ENCODE measurements around the gene TSPEAR. TPM values are rescaled to one million over a fixed set of nuclear protein-coding genes. Genes with fewer than 3 reads are reported as not detected.
"Not testable (repeated sequence)": the region's sequence is repeated elsewhere in the genome, so short reads cannot be mapped to it uniquely, and the experiment has no call there.

Gene TSPEAR
- total RNA-seq, 2 donors from 2014 or later = 1.5 to 6.0 TPM

DNA sequence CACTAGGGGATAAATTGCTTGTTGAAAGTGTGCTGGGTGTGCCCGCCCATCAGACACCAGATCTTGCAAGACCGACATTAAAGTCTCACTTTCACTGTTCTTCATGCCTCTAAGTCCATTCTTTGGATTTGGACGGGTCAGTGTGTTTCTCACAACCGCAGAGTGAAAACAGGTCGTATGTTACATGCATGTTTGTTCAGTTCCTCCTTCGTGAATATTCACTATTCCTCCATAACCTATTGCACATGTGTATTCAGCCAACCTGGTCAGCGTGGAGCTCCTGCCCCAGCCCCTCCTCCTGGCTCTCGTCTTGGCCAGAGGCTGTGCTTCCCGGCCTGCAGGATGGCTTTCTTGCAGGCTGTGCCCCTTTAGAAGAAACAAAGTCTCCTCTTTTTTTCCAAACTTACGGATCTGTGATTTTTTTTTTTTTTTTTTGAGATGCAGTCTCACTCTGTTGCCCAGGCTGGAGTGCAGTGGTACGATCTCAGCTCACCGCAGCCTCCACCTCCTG is 116.9 kb downstream of the TSPEAR start:
- peaks cover 13% of the 10 kb centered on the region for H3K9me3 ChIP-seq (ENCODE audit: control insufficient read depth, low read length)
- H3K27ac ChIP-seq (ENCODE audit: low read depth, low read length) = no peak overlapping the region
- no peak overlapping the region for H3K9ac ChIP-seq (ENCODE audit: extremely low read depth, low read length, poor library complexity, severe bottlenecking)
- H3K27ac Mint-ChIP-seq = no peak overlapping the region
- no peak for DNase-seq
- no peaks in the 10 kb centered on the region for H3K36me3 ChIP-seq (ENCODE audit: control insufficient read depth, insufficient read depth, low read length)
- TF ChIP-seq, protein P1, sequence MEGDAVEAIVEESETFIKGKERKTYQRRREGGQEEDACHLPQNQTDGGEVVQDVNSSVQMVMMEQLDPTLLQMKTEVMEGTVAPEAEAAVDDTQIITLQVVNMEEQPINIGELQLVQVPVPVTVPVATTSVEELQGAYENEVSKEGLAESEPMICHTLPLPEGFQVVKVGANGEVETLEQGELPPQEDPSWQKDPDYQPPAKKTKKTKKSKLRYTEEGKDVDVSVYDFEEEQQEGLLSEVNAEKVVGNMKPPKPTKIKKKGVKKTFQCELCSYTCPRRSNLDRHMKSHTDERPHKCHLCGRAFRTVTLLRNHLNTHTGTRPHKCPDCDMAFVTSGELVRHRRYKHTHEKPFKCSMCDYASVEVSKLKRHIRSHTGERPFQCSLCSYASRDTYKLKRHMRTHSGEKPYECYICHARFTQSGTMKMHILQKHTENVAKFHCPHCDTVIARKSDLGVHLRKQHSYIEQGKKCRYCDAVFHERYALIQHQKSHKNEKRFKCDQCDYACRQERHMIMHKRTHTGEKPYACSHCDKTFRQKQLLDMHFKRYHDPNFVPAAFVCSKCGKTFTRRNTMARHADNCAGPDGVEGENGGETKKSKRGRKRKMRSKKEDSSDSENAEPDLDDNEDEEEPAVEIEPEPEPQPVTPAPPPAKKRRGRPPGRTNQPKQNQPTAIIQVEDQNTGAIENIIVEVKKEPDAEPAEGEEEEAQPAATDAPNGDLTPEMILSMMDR (conservative IDR thresholded peaks at IDR 0.05) = no peak
- no peaks in the 10 kb centered on the region for H3K27me3 Mint-ChIP-seq (ENCODE audit: insufficient read depth)
- H3K27me3 ChIP-seq (ENCODE audit: control insufficient read depth, insufficient read depth, low read length, poor library complexity, severe bottlenecking) = no peaks in the 10 kb centered on the region
- no peak overlapping the region for H3K4me3 ChIP-seq (ENCODE audit: low read length)
- peaks cover 13% of the 10 kb centered on the region for H3K4me1 Mint-ChIP-seq
- H3K36me3 Mint-ChIP-seq (ENCODE audit: low read depth) = no peaks in the 10 kb centered on the region
- 84 to 86% methylated on average over 7 to 12 of the region's 12 CpGs for WGBS, 2 experiments (ENCODE audit: insufficient coverage in 1 of 2, insufficient read length in 1 of 2)
- H3K4me1 ChIP-seq (ENCODE audit: control insufficient read depth, insufficient read depth, low read length) = no peaks in the 10 kb centered on the region
- no peak overlapping the region for H3K4me3 Mint-ChIP-seq
- no peaks in the 10 kb centered on the region for H3K9me3 Mint-ChIP-seq

DNA sequence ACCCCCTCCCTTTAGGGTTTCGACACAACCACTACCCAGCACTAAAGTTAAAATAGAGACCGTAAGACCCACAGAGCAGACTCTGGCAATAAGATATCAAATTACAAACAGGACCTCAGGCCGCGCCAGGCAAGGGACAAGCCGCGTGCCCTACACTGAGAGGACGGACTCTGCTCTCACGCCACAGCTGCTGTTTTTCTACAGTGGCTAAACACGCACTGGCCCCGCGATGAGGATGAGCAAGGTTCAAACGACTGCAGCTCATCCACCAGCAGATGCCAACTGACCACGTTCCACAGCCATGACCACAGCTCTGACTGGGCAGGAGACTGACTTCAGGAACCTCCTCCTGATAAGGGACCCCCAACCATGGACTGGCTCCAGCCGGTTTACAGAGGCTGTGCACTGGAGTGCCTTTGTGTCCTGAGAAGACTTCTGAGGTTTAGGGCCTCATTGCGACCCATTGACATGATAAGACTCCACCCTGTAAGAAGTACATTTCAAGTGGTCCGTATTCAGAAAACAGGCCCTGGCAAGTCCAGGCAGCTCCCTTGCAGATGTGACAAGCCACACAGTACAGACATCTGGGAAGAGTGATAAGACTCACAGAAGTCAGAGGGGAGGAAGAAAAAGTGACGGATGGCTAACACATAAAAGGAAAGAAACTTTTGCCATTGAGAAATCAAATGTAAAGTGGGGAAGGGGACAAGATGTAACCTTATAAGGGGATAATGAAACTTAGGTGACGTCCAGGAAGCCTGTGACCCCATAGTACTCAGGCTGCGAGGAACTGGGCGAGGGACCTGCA is 117.6 kb downstream of the TSPEAR start:
- H3K27ac ChIP-seq (ENCODE audit: low read depth, low read length) = no peak overlapping the region
- 84 to 90% methylated on average over 17 to 20 of the region's 20 CpGs for WGBS, 2 experiments (ENCODE audit: insufficient coverage in 1 of 2, insufficient read length in 1 of 2)
- Mint-ChIP-seq H3K27me3 (ENCODE audit: insufficient read depth) (no peaks in the 10 kb centered on the region), H3K9me3 (no peaks in the 10 kb centered on the region), H3K27ac (no peak overlapping the region), H3K4me3 (no peak overlapping the region), H3K36me3 (ENCODE audit: low read depth) (no peaks in the 10 kb centered on the region), H3K4me1 (peaks cover 13% of the 10 kb centered on the region)
- TF ChIP-seq, protein P1 (conservative IDR thresholded peaks at IDR 0.05) = no peak
- peaks cover 10% of the 10 kb centered on the region for H3K9me3 ChIP-seq (ENCODE audit: control insufficient read depth, low read length)
- no peak overlapping the region for H3K4me3 ChIP-seq (ENCODE audit: low read length)
- H3K27me3 ChIP-seq (ENCODE audit: control insufficient read depth, insufficient read depth, low read length, poor library complexity, severe bottlenecking) = no peaks in the 10 kb centered on the region
- DNase-seq = peak; percentile 58
- H3K9ac ChIP-seq (ENCODE audit: extremely low read depth, low read length, poor library complexity, severe bottlenecking) = no peak overlapping the region
- no peaks in the 10 kb centered on the region for H3K36me3 ChIP-seq (ENCODE audit: control insufficient read depth, insufficient read depth, low read length)
- H3K4me1 ChIP-seq (ENCODE audit: control insufficient read depth, insufficient read depth, low read length) = no peaks in the 10 kb centered on the region

DNA sequence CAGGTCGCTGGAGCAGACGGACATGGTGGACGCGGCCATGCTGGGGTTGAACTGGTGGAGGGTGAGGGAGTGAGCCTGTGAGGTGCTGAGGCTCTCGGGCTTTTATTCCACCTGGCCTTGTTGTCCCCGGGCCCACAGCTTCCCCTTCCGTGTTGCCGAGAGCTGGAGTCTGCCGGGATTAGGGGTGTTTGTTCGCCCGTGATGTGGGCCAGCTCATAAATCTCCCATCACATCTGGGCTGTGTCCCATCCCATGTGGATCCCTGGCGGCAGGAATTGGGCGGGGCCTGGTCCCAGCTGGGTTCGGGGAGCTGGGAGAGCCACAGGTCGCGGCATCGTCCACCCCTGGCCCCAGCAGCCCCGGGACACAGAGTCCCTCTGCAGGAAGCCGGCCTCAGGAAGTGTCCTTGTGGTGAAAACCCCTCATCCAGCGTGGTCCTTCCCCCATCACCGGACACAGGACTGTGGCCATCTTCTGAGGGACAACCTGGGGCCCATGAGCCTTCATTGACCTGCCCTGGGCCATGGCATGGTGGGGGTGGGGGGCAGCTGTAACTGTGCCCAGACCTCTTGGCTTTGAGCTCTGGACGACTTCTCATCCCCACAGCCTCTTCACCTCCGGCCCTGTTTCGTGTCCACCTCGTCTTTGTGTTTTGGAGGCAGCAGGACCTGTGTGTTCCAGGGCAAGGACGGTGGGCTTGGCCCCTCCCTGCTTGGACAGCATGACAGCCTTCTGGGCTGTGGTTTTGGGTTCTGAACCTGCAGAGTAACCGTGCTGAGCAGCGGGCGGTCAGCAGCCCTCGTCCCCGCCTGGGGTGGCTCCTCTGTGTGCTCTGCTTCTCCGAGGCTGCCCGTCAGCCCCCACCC is 118.7 kb downstream of the TSPEAR start, which contains the start of gene KRTAP10-6:
Gene KRTAP10-6, minus strand, starts transcription at position 60 of the 866 bp plus-strand sequence. Its CDS starts 21 bp downstream, at position 39.
- Histone ChIP-seq H3K4me1 (ENCODE audit: control insufficient read depth, insufficient read depth, low read length) (no peaks in the 10 kb centered on the region), H3K4me3 (ENCODE audit: low read length) (no peak within 1 kb of the TSS), H3K9ac (ENCODE audit: extremely low read depth, low read length, poor library complexity, severe bottlenecking) (no peak within 1 kb of the TSS), H3K27me3 (ENCODE audit: control insufficient read depth, insufficient read depth, low read length, poor library complexity, severe bottlenecking) (no peaks in the 10 kb centered on the region), H3K9me3 (ENCODE audit: control insufficient read depth, low read length) (no peaks in the 10 kb centered on the region), H3K27ac (ENCODE audit: low read depth, low read length) (no peak within 1 kb of the TSS), H3K36me3 (ENCODE audit: control insufficient read depth, insufficient read depth, low read length) (no peaks in the 10 kb centered on the region)
- Mint-ChIP-seq H3K36me3 (ENCODE audit: low read depth) (no peaks in the 10 kb centered on the region), H3K4me3 (no peak within 1 kb of the TSS), H3K9me3 (peaks cover 5% of the 10 kb centered on the region), H3K27ac (no peak within 1 kb of the TSS), H3K4me1 (peaks cover 9% of the 10 kb centered on the region), H3K27me3 (ENCODE audit: insufficient read depth) (no peaks in the 10 kb centered on the region)
- DNase-seq = peak; percentile 57
- TF ChIP-seq, protein P1 (conservative IDR thresholded peaks at IDR 0.05) = no peak
- WGBS, 2 experiments (ENCODE audit: insufficient coverage in 1 of 2, insufficient read length in 1 of 2) = 93% methylated on average over 19 to 33 of the region's 33 CpGs

DNA sequence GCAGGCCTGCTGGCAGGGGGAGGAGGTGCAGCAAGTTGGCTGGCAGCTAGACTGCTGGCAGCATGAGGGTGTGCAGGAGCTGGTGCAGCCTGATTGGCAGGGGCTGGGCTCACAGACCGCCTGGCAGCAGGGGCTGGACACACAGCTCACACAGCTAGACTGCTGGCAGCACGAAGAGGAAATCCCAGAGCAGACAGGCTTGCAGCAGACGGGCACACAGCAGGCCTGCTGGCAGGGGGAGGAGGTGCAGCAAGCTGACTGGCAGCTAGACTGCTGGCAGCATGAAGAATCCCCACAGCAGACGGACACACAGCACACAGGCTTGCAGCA is 119.6 kb downstream of the TSPEAR start:
- WGBS, 2 experiments (ENCODE audit: insufficient coverage in 1 of 2, insufficient read length in 1 of 2) = 100% methylated on average over 1 of the region's 4 CpGs; no CpG with 5 or more reads in 1 of the 2 experiments
- not testable (repeated sequence) for H3K9me3 Mint-ChIP-seq; H3K27ac Mint-ChIP-seq; H3K36me3 ChIP-seq (ENCODE audit: control insufficient read depth, insufficient read depth, low read length); H3K4me3 ChIP-seq (ENCODE audit: low read length); H3K4me3 Mint-ChIP-seq; H3K4me1 ChIP-seq (ENCODE audit: control insufficient read depth, insufficient read depth, low read length); H3K9me3 ChIP-seq (ENCODE audit: control insufficient read depth, low read length); H3K36me3 Mint-ChIP-seq (ENCODE audit: low read depth); H3K27ac ChIP-seq (ENCODE audit: low read depth, low read length); H3K9ac ChIP-seq (ENCODE audit: extremely low read depth, low read length, poor library complexity, severe bottlenecking); H3K27me3 ChIP-seq (ENCODE audit: control insufficient read depth, insufficient read depth, low read length, poor library complexity, severe bottlenecking); H3K27me3 Mint-ChIP-seq (ENCODE audit: insufficient read depth); DNase-seq; H3K4me1 Mint-ChIP-seq

Data from endodermal cell (in vitro differentiated cells).